ENCODE data around the gene FGR.

- TF ChIP-seq CTCF (IDR thresholded peaks at IDR 0.05) (peak in 2 of 4 experiments; percentile 8 to 41), POLR2A (IDR thresholded peaks at IDR 0.05) (peak; percentile 64), POLR2AphosphoS5 (IDR thresholded peaks at IDR 0.05) (peak; percentile 80)
These were observed 24.7 kb upstream of the FGR start for GRCh38 chr1:27659497-27660299.
